NCI-H1105 treated with DMSO at 0.1 percent for 48 hours (cell line): ENCODE results near the gene DDTL.
"Not testable (repeated sequence)": the region's sequence is repeated elsewhere in the genome, so short reads cannot be mapped to it uniquely, and the experiment has no call there.

Experiments
- DNase-seq: peaks from one replicate; lab custom pipeline; 2025; lab: John Stamatoyannopoulos, UW

DDTL gene

DNA sequence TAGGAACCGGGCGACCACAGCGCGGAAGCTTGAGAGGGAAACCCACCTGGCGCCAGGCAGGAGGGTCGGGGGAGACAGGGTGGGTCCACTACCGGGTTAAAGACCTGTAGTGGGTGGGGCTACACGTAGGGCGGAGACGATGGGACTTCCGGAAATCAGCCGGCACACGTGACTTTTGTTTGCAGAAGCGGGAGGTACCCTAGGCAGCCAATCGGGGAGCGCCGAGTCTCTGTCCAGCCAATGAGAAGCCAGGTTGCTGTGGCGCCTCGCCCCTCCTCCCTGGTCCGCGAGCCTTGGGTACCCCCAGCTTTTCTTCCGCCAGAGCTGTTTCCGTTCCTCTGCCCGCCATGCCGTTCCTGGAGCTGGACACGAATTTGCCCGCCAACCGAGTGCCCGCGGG lies at the start of gene DDTL:
TSS of gene DDTL (plus strand) at position 321 of the 400 bp plus-strand sequence. CDS start at position 348, 27 bp downstream.
- not testable (repeated sequence) for DNase-seq

DNA sequence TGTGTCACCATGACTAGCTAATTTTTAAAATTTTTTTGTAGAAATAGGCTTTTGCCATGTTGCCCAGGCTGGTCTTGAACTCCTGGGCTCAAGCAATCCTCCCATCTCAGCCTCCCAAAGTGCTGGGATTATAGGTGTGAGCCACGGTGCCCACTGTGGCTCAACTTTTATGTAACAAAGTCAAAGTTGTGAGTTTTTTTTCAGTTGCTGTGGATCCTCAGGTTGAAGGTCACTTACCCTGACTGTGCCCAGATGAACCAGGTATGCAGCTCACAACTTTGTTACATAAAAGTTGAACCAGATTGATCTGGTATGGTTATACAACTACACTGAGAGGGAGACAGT lies 46.4 kb upstream of the DDTL start:
- not testable (repeated sequence) for DNase-seq

DNA sequence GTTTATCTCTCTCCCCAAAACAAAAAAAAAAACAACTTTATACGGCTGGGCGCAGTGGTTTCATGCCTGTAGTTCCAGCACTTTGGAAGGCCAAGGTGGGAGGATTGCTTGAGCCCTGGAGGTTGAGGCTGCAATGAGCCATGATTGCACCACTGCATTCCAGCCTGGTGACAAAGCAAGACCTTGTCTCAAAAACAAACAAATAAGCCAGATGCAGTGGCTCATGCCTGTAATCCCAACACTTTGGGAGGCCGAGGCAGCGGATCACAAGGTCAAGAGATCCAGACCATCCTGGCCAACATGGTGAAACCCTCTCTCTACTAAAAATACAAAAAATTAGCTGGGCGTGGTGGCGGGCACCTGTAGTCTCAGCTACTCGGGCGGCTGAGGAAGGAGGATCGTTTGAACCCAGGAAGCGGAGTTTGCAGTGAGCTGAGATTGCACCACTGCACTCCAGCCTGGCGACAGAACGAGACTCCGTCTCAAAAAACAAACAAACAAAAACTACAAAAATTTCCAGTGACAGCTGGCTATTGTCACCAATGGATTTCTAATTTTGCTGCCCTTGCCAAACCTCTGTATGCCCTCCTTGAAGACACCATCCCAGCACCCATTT lies 45.0 kb upstream of the DDTL start:
- DNase-seq, result not testable (repeated sequence)

DNA sequence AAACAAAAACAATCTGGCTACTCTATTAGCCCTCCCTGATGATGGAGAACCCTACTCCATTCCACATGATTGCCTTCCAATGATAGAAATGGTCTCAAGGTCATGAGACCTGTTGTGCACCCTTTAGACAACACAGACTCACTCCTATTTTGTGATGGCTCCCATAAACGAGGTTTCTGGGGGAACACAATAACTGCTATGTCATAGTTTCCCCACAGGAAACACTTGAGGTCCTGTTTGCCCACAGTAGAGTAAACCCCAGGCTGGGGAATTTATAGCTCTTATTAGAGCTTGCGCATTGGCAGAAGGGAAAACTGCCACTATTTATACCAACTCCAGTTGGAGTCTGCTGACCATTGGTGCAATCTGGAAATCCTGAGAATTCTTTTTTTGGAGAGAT lies 43.8 kb upstream of the DDTL start:
- no peak for DNase-seq

DNA sequence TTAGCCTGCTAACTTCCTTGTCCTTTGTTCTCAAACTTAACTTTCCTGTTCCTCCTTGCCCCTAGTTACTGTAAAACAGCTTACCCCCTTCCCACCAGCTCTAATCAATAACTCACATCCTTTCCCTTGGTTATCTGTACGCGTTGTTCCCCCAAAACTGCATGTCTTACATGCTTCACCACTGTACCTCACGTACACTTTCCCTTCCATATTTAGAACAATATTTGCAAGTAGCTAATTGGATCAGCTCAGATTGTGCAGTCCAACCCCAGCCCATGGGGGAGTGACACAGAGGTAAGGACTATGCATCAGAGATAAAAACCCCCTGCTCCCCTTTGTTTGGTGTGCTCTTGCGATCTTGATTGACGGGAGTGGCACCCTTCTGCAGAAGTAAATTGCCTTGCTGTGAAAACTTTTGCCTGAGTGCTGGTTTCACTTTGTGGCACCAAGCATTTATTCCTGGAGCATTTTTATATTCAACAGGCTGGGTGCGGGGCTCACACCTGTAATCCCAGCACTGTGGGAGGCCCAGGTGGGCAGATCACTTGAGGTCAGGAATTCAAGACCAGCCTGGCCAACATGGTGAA lies 41.6 kb upstream of the DDTL start:
- no peak for DNase-seq

DNA sequence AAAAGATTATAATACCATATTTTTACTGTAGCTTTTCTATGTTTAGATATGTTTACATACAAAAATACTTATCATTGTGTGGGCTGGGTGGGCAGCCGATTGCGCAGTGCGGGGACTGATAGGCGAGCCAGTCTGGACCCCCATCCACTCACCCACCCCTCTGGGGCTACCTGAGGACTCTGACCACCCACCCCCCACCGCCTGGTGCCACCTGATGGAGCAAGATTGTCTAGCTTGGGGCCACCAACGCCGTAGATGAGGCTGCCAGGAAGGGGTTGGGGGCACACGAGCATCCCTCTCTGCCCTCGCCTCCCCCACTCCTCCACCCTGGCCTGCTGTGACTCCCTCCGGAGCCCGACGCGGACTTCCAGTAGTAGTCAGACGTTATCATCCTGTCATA lies 40.1 kb upstream of the DDTL start:
- DNase-seq, result no peak

DNA sequence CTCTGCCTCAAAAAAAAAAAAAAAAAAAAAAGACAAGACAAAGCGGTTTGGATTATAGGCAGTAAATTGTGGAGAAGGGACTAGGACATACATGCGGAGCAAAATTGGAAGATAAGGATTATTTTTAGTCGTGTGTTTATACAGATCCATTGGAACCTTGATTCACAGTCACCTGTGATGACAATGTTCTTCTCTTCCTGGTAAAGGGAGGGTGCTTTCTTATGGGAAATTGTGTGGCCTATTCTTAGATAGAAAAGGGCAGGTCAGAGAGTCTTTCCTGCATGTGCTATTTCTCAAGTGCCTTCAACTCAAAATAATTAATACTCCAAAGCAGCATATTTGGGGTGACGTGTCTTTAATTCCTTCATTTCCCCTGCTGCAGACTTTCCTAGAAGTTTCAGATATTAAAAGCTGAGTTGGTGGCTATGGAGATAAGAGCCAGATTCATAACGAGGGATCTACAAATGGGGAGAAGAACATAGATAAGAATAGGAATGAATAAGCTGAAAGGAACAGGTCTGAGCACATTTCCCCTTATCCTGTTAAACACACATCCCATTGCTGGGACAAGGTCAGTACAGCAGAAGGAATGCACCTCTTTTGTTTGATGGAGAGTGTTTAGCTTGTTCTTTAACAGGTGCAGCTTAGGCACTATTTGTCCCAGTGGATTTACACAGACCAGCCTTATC lies 28.2 kb upstream of the DDTL start:
- DNase-seq, result no peak

DNA sequence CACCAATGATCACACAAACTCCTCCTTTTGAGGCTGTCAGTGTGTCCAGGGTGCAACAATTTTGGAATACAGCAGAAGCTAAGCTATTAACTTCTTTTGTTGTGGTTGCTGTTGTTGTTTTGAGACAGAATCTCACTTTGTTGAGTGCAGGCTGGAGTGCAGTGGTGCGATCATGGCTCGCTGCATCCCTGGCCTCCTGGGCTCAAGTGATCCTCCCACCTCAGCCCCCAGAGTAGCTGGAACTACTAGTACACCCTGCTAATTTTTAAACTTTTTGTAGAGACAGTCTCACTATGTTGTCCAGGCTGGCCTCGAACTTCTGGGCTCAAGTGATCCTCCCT lies 27.7 kb upstream of the DDTL start:
- no peak for DNase-seq

DNA sequence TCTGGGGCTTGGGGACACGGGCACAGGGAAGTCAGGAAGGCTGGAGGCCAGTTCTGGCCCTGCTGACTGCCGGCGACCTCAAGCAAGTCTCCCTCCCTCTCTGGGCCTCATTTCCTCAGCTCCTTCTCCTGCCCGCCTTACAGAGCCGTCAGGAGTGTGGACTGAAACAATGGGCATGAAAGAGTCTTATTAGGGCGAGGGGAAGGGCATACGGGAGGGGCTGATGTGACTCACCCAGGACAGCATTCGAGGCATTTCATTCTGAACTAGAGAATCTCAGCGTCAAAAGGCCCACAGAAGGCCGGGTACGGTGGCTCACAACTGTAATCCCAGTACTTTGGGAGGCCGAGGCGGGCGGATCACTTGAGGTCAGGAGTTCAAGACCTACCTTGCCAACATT lies 26.5 kb upstream of the DDTL start:
- not testable (repeated sequence) for DNase-seq

DNA sequence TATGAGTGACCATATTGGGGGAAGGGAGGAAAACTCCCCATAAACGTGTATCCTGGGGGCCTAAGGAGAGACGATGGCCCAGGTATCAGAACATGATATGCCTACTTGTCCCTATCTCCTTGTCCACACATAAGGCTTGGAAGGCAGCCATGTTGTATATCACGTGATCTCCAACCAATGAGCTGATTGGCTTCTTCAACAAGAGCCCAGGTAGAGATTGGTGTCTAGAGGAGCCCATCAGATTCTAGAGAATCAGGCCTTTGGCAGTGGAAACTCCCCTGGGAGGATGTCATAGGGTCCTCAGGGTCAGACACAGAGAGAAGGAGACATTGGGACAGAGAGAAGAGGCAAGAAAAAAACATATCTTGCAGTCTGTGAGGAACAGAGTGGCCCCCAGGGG lies 19.3 kb upstream of the DDTL start:
- not testable (repeated sequence) for DNase-seq

DNA sequence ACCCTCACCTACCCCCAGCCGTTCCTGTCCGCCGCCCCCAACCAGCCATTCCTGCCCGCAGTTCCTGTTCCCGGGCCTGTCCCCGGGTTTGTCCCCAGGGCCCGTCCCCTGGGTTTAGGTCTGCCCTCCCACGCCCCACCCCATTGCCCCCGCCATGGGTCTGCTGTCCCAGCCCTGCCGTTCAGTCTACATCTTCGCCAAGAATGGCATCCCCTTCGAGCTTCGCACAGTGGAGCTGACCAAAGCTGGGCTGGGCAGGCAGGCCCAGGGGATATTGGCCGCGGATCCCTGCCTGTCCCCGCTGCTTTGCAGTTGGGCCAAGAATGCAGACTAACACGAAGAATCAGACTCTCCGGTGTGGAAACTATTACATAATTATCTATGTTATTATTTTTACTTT lies 16.9 kb upstream of the DDTL start:
- not testable (repeated sequence) for DNase-seq

DNA sequence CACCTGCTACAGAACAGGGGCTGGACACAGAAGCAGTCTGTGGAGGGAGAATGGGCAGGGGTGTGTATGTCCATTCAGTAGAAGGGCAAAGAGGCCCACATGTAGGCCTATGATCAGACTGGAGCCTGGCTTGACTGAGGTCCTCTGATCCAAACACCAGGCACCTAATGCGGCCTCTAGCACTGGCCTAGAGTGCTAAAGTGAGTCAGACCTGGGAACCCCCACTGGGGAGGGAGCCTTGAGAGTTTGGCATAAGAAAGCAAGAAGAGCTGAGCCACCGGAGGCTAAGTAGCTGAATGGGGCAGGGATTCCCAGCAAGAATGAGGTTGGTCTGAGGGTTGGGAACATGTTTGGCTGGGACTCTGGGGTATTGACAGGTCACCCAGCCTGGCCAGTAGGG lies 15.3 kb upstream of the DDTL start:
- DNase-seq, result not testable (repeated sequence)

DNA sequence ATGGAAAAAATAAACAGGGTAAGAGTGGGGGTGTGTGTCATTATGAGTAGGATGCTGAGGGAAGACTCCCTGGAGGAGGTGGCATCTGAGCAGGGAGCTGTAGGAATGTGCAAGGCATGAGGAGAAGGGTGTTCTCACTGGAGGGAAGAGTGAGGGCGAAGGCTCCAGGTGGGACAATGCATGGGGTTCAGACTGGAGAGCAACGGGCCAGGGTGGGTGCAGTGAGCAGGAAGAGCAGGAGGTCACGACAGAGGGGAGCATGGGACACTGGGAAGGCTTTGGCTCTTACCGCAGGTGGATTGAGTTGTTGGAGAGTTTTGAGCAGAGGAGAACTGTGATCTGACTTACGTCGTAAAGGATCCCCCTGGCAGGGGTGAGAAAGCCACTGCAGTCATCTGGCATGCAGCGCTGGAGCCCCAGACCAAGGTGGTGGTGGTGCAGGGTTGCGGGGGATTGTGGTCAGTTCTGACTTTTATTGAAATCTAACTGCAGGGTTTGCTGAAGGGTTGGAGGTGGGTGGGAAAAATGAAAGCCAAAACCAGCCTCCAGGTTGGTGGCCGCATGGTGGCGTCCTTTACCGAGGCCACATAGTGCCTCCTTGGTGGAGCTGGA lies 13.8 kb upstream of the DDTL start:
- not testable (repeated sequence) for DNase-seq

DNA sequence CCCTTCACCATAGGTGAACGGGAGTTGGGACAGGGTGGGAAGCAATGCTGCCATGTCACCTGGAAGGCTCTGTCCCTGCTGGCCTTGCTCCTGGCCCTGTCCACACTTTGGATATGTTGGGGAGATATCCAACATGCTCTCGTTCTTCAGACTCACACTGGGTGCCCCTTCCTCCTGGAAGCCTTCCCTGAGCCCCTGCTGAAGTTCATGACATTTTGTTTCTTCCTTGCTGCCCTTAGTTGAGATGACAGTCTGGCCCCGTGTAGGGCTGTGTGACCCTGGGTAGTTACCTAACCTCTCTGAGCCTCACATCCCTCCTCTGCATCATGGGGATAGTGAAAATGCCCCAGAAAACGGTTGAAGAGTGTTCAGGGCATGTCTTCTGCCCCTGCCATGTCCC lies 13.2 kb upstream of the DDTL start:
- DNase-seq, result not testable (repeated sequence)

DNA sequence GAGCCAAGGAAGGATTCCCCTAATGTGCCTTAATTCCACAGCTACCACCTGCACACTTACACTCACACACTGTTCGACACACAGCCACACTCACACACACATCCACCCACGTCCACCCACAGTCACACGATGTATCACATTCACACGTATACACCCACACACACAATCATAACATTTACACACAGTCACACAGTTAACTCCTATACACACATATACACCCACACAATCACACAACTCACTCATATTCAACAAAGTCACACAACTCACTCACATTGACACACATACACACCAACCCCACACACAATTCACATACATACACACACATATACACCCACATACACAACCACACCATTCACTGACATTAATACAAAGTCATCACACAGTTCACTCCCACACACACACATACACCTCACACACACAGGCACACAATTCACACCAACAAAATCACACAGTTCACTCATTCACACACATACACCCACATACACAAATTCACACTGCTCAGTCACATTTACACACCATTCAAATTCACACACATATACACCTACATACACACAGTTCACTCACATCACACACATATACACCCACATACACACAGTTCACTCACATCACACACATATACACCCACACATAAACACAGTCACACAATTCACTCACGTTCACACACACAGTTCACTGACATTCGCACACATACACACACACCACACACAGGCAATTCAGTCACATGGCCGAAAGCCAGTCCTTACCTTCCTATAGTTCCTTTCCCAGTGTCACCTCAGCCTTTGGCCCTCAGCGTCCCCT lies 12.3 kb upstream of the DDTL start:
- not testable (repeated sequence) for DNase-seq

DNA sequence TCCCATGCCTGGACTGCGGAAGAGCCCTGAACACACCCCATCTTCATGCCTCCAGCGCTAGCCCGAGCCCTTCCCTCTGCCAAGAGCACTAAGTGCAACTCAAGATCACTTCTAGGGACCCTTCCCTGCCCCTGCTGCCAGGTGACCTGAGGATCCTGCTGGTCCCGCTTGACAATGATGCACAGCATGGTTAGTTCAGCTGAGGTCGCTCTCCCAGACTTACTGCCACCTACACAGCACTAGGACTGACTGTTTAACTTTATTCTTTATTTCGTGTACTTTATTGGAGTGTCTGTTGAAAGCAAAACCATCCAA lies 11.7 kb upstream of the DDTL start:
- DNase-seq, result not testable (repeated sequence)

DNA sequence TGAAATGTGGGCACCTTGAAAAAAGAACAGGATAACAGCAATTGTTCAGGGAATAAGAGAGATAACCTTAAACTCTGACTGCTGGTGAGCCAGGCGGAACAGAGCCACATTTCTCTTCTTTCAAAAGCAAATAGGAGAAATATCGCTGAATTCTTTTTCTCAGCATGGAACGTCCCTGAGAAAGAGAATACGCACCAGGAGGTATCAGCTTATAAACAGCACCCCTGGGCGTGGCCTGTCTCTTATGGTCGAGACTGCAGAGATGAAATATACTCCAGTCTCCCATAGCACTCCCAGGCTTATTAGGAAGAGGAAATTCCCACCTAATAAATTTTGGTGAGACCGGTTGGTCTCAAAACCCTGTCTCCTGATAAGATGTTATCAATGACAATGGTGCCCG lies 10.8 kb upstream of the DDTL start:
- DNase-seq, result not testable (repeated sequence)

DNA sequence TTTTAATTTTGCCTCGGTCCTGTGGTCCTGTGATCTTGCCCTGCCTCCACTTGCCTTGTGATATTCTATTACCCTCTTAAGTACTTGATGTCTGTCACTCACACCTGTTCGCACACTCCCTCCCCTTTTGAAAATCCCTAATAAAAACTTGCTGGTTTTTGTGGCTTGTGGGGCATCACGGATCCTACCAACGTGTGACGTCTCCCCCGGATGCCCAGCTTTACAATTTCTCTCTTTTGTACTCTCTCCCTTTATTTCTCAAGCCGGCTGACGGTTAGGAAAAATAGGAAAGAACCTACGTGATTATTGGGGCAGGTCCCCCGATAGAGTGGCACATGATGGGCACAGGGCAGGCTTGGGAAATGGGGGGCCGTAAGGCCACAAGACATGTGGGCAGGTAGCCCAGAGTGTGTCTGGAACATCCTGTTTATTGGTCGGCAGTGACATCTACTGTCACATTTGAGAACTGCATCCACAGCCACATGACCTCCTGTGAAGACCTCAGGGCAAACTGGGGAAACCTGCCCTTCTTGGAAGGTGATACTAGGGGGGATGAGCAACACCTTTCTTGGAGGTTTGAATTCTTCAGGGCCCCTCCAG lies 10.3 kb upstream of the DDTL start:
- peak; percentile 51 for DNase-seq

DNA sequence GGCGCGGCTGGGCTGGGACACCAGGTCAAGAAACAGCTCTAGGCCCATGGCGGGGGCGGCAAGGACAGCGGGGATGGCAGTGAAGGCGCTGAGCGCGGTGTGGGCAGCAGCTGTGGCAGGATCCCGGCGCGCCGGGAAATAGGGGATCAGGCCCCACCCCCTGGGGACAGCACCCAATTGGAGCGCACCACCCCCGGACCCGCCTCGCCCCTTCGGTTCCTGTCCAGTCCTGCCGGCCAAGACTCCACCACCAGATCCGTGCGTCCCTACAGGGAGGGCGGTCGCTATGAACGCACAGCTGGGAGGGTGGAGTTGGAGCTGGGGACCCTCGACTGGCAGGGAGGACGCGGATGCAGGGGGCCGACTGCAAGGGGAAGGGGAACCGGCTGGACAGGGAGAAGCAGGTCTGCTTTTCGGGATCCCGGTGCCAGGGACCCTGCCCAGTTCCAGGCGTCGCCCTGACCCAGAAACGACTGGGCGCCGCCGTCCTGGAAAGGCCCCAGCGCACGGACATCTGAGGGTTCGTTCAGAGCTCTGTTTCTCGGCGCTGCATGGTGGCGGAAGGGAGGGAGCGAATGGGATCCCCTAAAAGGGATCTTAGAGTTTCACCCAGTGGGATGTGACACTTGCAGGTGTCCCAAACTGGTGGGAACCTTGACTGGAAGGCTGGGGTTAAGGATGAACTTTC lies 5.5 kb upstream of the DDTL start, which contains the start of gene GSTT2B:
TSS of gene GSTT2B (minus strand) at position 112 of the 688 bp plus-strand sequence. CDS start at position 48, 64 bp downstream.
- DNase-seq, result not testable (repeated sequence)

DNA sequence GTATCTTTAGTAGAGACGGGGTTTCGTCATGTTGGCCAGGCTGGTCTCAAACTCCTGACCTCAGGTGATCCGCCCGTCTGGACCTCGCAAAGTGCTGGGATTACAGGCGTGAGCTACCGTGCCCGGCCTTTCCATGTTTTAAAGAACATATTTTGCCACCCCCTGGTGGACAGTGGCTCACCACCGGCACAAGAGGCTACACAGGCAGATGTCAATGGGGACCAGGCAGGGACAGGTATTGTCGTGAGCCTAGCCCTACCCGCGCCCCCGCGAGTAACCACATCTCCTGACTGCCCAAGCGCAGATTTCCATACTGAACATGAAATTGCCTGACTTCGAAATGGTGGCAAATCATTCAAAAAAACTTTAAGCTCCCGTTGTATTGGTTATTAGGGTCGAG lies 594 bp upstream of the DDTL start:
- DNase-seq, result not testable (repeated sequence)

DNA sequence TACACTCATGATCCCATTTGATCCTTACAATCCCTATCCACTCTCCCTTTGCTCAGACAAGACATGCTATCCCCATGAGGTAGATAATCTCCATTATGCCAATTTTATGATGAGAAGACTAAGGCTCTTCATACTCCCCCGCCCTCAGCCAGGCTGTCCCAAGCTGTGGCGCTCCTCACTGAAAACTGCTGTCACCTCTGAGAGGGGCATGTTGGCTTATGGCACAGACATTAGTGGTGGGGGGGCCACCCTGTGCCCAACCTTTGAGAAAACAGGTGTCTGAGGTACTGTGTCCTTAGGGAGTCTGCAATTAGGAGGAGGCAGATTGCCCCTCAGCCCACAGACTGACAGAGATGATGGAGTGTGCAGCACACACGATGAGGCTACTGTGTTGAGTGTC lies 2.4 kb downstream of the DDTL start:
- no peak for DNase-seq
